HepG2 (cell line): ENCODE measurements around the gene SNRNP35. TPM values are rescaled to one million over a fixed set of nuclear protein-coding genes. Genes with fewer than 3 reads are reported as not detected.

Experiments used
- ATM ChIP-seq: fragments of 450-650 bp; IDR thresholded peaks from 2 replicates; pipeline ENCODE4 v1.7.1; 2017; ENCODE audit warnings: mild to moderate bottlenecking, borderline replicate concordance
- RFXAP ChIP-seq: sonication (generic); formaldehyde crosslinking; IDR thresholded peaks from 2 replicates; pipeline ENCODE4 v1.4.0; 2020; ENCODE audit warnings: missing genetic modification reagents, borderline replicate concordance
- ZFAT ChIP-seq: sonication (generic); formaldehyde crosslinking; conservative IDR thresholded peaks from 2 replicates; pipeline ENCODE4 v1.8.1; 2023; ENCODE audit warnings: missing genetic modification reagents, inconsistent platforms
- ZMYM3 ChIP-seq: sonication (generic); formaldehyde crosslinking; IDR thresholded peaks from 2 replicates; pipeline ENCODE4 v1.5.1; 2020; ENCODE audit warnings: mild to moderate bottlenecking, missing genetic modification reagents
- ZNF446 ChIP-seq: sonication (generic); formaldehyde crosslinking; IDR thresholded peaks from 2 replicates; pipeline ENCODE4 v1.5.0; 2020; ENCODE audit warnings: mild to moderate bottlenecking, missing genetic modification reagents
- ZNF562 ChIP-seq: sonication (generic); formaldehyde crosslinking; IDR thresholded peaks from 2 replicates; pipeline ENCODE4 v1.8.0; 2022; ENCODE audit warnings: missing genetic modification reagents, borderline replicate concordance
- ZNF746 ChIP-seq: sonication (generic); formaldehyde crosslinking; IDR thresholded peaks from 2 replicates; pipeline ENCODE4 v1.8.0; 2022; ENCODE audit warnings: mild to moderate bottlenecking, missing genetic modification reagents
- polyA plus RNA-seq, 8 experiments: library from polyadenylated mRNA; depleted of rRNA in 3 of 8; stranded (reverse) in 7 of 8; unstranded in 1 of 8; fragments of >200 nt; fragmentation: Illumina TruSeq in 4 of 8; extraction: Trizol in 4 of 8; gene quantifications; 2 replicates each; pipeline versions ENCODE4 v1.2.1 to v1.2.3, GENCODE V29; 2011 to 2016; ENCODE audit warnings: low read depth in 4 of 8, missing spikeins in 1 of 8, mixed read lengths in 1 of 8; ENCODE audit not compliant: insufficient read depth in 1 of 8
- total RNA-seq, 5 experiments: library from RNA; depleted of rRNA; stranded (reverse); fragments of >200 nt; fragmentation: Illumina TruSeq; extraction: Trizol; gene quantifications; 2 replicates each; pipeline ENCODE4 v1.2.3, GENCODE V29; 2016; ENCODE audit warnings: low read depth in 1 of 5
- TF ChIP-seq, protein P1 (sequence below): sonication (generic); formaldehyde crosslinking; IDR thresholded peaks from 2 replicates; pipeline ENCODE4 v1.8.0; 2022; ENCODE audit warnings: mild to moderate bottlenecking, missing genetic modification reagents; ENCODE audit not compliant: insufficient replicate concordance
- TF ChIP-seq, protein P2 (sequence below): sonication (generic); formaldehyde crosslinking; IDR thresholded peaks from 2 replicates; pipeline ENCODE4 v1.5.1; 2020; ENCODE audit warnings: missing genetic modification reagents, mild to moderate bottlenecking, borderline replicate concordance
- TF ChIP-seq, protein P3 (sequence below): sonication (generic); formaldehyde crosslinking; IDR thresholded peaks from 2 replicates; pipeline ENCODE4 v1.4.0; 2020; ENCODE audit warnings: missing genetic modification reagents
- TF ChIP-seq, protein P4 (sequence below): sonication (generic); formaldehyde crosslinking; IDR thresholded peaks from 2 replicates; pipeline ENCODE4 v1.4.0; 2020; ENCODE audit warnings: missing genetic modification reagents
- TF ChIP-seq, protein P5 (sequence below): sonication (generic); formaldehyde crosslinking; IDR thresholded peaks from 2 replicates; pipeline ENCODE4 v1.4.0; 2020; ENCODE audit warnings: missing genetic modification reagents, mild to moderate bottlenecking, borderline replicate concordance

Gene SNRNP35
- total and polyA plus RNA-seq, 2 of the 13 experiments (the other 11 are each of a cell fraction or from before 2014, with no cell fraction given), result 11.3 to 22.6 TPM

DNA sequence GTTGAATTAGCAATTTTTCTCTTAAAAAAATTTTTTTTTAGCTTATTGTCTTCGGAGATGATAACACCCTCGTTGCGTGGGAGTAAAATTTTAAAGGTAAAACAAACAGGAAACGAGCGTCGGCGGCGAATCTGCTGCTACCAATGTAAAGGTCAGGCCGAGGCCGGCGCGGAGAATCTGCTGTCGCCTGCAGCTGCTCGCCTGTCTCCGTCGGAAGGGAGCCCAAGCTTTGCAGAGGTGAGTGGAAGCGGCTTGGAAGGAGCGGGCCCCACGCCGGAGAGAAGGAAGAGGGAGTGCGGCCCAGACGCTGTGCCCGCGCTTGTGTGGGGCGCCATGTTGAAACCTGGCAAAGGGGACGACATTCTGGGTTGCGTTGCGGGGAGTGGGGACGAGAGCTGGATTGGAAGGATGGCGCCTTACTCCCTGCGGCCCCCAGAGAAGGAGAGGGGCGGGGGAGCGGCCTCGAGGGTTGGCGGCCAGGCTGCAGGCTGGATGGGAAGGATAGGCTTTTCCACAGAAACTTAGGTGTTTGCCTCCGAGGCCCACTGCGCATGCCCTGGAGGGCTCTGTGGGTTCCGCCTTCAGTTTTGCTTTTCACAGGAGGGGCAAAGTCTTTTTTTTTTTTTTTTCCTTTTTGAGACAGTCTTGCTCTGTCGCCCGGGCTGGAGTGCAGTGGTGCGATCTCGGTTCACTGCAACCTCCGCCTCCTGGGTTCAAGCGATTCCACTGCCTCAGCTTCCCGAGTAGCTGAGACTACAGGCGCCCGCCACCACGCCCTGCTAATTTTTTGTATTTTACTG is at the start of gene SNRNP35 (continued):
- TF ChIP-seq, protein P1, sequence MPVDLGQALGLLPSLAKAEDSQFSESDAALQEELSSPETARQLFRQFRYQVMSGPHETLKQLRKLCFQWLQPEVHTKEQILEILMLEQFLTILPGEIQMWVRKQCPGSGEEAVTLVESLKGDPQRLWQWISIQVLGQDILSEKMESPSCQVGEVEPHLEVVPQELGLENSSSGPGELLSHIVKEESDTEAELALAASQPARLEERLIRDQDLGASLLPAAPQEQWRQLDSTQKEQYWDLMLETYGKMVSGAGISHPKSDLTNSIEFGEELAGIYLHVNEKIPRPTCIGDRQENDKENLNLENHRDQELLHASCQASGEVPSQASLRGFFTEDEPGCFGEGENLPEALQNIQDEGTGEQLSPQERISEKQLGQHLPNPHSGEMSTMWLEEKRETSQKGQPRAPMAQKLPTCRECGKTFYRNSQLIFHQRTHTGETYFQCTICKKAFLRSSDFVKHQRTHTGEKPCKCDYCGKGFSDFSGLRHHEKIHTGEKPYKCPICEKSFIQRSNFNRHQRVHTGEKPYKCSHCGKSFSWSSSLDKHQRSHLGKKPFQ (CRISPR knock-in tag), result peak; percentile 61
- TF ChIP-seq, protein P2, sequence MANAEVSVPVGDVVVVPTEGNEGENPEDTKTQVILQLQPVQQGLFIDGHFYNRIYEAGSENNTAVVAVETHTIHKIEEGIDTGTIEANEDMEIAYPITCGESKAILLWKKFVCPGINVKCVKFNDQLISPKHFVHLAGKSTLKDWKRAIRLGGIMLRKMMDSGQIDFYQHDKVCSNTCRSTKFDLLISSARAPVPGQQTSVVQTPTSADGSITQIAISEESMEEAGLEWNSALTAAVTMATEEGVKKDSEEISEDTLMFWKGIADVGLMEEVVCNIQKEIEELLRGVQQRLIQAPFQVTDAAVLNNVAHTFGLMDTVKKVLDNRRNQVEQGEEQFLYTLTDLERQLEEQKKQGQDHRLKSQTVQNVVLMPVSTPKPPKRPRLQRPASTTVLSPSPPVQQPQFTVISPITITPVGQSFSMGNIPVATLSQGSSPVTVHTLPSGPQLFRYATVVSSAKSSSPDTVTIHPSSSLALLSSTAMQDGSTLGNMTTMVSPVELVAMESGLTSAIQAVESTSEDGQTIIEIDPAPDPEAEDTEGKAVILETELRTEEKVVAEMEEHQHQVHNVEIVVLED (CRISPR knock-in tag), result peak; percentile 69
- TF ChIP-seq ZMYM3 (peak; percentile 85), ZNF562 (CRISPR knock-in tag) (no peak), ZNF446 (CRISPR knock-in tag) (no peak), ZNF746 (peak; percentile 81), ZFAT (CRISPR knock-in tag) (peak; percentile 100), RFXAP (0 out of 2 replicates have a peak, but pooled peaks have one; percentile 63), ATM (no peak)
- TF ChIP-seq, protein P3, sequence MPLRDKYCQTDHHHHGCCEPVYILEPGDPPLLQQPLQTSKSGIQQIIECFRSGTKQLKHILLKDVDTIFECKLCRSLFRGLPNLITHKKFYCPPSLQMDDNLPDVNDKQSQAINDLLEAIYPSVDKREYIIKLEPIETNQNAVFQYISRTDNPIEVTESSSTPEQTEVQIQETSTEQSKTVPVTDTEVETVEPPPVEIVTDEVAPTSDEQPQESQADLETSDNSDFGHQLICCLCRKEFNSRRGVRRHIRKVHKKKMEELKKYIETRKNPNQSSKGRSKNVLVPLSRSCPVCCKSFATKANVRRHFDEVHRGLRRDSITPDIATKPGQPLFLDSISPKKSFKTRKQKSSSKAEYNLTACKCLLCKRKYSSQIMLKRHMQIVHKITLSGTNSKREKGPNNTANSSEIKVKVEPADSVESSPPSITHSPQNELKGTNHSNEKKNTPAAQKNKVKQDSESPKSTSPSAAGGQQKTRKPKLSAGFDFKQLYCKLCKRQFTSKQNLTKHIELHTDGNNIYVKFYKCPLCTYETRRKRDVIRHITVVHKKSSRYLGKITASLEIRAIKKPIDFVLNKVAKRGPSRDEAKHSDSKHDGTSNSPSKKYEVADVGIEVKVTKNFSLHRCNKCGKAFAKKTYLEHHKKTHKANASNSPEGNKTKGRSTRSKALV (CRISPR knock-in tag), result 0 out of 2 replicates have a peak, but pooled peaks have one; percentile 29
- TF ChIP-seq, protein P4, sequence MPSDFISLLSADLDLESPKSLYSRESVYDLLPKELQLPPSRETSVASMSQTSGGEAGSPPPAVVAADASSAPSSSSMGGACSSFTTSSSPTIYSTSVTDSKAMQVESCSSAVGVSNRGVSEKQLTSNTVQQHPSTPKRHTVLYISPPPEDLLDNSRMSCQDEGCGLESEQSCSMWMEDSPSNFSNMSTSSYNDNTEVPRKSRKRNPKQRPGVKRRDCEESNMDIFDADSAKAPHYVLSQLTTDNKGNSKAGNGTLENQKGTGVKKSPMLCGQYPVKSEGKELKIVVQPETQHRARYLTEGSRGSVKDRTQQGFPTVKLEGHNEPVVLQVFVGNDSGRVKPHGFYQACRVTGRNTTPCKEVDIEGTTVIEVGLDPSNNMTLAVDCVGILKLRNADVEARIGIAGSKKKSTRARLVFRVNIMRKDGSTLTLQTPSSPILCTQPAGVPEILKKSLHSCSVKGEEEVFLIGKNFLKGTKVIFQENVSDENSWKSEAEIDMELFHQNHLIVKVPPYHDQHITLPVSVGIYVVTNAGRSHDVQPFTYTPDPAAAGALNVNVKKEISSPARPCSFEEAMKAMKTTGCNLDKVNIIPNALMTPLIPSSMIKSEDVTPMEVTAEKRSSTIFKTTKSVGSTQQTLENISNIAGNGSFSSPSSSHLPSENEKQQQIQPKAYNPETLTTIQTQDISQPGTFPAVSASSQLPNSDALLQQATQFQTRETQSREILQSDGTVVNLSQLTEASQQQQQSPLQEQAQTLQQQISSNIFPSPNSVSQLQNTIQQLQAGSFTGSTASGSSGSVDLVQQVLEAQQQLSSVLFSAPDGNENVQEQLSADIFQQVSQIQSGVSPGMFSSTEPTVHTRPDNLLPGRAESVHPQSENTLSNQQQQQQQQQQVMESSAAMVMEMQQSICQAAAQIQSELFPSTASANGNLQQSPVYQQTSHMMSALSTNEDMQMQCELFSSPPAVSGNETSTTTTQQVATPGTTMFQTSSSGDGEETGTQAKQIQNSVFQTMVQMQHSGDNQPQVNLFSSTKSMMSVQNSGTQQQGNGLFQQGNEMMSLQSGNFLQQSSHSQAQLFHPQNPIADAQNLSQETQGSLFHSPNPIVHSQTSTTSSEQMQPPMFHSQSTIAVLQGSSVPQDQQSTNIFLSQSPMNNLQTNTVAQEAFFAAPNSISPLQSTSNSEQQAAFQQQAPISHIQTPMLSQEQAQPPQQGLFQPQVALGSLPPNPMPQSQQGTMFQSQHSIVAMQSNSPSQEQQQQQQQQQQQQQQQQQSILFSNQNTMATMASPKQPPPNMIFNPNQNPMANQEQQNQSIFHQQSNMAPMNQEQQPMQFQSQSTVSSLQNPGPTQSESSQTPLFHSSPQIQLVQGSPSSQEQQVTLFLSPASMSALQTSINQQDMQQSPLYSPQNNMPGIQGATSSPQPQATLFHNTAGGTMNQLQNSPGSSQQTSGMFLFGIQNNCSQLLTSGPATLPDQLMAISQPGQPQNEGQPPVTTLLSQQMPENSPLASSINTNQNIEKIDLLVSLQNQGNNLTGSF (CRISPR knock-in tag), result peak; percentile 44
- TF ChIP-seq, protein P5, sequence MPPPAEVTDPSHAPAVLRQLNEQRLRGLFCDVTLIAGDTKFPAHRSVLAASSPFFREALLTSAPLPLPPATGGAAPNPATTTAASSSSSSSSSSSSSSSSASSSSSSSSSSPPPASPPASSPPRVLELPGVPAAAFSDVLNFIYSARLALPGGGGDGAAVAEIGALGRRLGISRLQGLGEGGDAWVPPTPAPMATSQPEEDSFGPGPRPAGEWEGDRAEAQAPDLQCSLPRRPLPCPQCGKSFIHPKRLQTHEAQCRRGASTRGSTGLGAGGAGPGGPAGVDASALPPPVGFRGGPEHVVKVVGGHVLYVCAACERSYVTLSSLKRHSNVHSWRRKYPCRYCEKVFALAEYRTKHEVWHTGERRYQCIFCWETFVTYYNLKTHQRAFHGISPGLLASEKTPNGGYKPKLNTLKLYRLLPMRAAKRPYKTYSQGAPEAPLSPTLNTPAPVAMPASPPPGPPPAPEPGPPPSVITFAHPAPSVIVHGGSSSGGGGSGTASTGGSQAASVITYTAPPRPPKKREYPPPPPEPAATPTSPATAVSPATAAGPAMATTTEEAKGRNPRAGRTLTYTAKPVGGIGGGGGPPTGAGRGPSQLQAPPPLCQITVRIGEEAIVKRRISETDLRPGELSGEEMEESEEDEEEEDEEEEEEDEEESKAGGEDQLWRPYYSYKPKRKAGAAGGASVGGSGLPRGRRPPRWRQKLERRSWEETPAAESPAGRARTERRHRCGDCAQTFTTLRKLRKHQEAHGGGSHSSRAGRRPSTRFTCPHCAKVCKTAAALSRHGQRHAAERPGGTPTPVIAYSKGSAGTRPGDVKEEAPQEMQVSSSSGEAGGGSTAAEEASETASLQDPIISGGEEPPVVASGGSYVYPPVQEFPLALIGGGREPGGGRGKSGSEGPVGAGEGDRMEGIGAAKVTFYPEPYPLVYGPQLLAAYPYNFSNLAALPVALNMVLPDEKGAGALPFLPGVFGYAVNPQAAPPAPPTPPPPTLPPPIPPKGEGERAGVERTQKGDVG (CRISPR knock-in tag), result no peak
